ENCODE measurements around the gene PHPT1.

- TF ChIP-seq POLR2A (IDR thresholded peaks at IDR 0.05; ENCODE audit: low read length), result no peak
- no peak for TF ChIP-seq GATA1 (IDR thresholded peaks at IDR 0.05; ENCODE audit: low read depth, low read length)
Measured at GRCh38 chr9:136858452-136858843, 9.2 kb downstream of the PHPT1 start.
